ENCODE results near the gene ASGR2. TPM values are rescaled to one million over a fixed set of nuclear protein-coding genes. Genes with fewer than 3 reads are reported as not detected.
A peak's percentile ranks its signal among the peaks of the same experiment; 100 is the strongest.

The ASGR2 gene
- total RNA-seq, 3 donors from 2014 or later = 0.96 TPM; not detected in 2

DNA sequence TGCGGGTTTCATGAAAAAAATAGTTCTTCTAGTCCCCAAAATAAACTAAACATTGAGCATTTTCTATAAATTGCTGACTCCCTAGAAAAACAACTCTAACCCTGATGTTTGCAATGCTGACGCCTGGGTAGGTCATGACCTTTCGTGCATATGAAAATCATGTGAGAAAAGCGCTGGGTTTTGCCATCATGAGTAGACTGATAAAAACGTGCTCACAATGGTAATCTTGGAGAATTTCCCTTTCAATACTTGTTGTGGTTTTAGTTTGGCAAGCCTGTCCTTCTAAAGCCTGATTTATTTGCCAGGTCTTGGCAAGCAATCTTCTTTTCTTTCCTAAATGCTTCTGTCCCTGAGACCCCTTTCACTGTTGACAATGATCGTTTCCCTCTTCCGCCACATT, 30.5 kb downstream of the ASGR2 start:
- Histone ChIP-seq H3K36me3 (ENCODE audit: low read depth) (no peaks in the 10 kb centered on the region), H3K9me3 (no peaks in the 10 kb centered on the region), H3K4me3 (no peak overlapping the region), H3K4me1 (ENCODE audit: low read depth) (no peaks in the 10 kb centered on the region)
- no peak for ATAC-seq
- TF ChIP-seq, protein P1, sequence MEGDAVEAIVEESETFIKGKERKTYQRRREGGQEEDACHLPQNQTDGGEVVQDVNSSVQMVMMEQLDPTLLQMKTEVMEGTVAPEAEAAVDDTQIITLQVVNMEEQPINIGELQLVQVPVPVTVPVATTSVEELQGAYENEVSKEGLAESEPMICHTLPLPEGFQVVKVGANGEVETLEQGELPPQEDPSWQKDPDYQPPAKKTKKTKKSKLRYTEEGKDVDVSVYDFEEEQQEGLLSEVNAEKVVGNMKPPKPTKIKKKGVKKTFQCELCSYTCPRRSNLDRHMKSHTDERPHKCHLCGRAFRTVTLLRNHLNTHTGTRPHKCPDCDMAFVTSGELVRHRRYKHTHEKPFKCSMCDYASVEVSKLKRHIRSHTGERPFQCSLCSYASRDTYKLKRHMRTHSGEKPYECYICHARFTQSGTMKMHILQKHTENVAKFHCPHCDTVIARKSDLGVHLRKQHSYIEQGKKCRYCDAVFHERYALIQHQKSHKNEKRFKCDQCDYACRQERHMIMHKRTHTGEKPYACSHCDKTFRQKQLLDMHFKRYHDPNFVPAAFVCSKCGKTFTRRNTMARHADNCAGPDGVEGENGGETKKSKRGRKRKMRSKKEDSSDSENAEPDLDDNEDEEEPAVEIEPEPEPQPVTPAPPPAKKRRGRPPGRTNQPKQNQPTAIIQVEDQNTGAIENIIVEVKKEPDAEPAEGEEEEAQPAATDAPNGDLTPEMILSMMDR (IDR thresholded peaks at IDR 0.05) = no peak
- intact Hi-C loops (cut with DNase I, micrococcal nuclease) = no loop called here
- no peak for DNase-seq

DNA sequence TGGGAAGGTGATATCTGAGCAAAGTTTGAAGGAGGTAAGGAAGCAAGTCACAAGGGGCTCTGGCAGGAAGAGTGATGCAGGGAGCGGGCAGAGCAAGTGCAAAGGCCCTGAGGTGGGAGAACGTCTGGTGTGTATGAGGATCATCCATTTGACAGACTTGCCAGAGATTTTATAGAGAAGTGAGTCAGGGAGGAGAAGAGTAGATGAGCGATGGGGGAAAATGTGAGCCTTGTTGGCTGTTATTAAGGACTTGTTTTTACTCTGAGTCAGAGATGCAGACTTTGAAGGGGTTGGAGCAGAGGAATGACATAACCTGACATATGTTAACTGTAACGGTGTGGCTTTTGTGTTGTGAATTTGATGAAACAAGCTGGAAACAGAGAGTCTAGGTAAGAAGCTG, 31.0 kb downstream of the ASGR2 start:
- Histone ChIP-seq H3K9me3 (no peaks in the 10 kb centered on the region), H3K4me1 (ENCODE audit: low read depth) (no peaks in the 10 kb centered on the region), H3K36me3 (ENCODE audit: low read depth) (no peaks in the 10 kb centered on the region), H3K4me3 (no peak overlapping the region)
- TF ChIP-seq, protein P1 (IDR thresholded peaks at IDR 0.05) = no peak
- DNase-seq (no peak), ATAC-seq (no peak)
- intact Hi-C loops (cut with DNase I, micrococcal nuclease) = no loop called here

DNA sequence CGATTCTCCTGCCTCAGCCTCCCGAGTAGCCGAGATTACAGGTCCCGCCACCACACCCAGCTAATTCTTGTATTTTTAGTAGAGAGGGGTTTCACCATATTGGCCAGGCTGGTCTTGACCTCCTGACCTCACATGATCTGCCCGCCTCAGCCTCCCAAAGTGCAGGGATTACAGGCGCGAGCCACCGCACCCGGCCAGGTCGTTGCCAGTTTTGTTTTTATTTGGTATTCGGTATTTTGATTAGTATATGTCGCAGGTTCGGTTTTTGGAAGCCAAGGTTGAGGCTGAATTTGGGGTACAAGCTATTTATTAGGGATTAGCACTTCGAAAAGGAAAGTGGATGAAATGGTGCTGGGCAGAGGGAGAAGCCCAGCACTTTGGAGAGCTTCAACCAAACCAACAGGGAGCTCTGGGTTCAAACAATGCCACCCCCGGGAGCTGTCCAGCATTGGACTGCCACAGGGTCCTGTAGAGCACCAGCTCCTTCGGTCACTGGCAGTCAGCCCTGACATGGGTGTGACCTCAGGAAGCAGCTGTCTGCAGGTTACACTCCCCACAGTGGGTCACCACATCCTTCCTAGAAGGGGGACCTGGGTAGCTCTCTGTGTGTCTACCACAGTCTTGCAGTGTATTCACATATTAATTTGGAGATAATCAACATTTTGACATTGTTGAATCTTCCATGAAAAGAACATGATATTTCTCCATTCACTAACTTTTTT, 33.1 kb downstream of the ASGR2 start:
- Histone ChIP-seq H3K4me1 (ENCODE audit: low read depth) (no peaks in the 10 kb centered on the region), H3K36me3 (ENCODE audit: low read depth) (no peaks in the 10 kb centered on the region), H3K9me3 (no peaks in the 10 kb centered on the region), H3K4me3 (no peak overlapping the region)
- TF ChIP-seq, protein P1 (IDR thresholded peaks at IDR 0.05) = no peak
- intact Hi-C loops (cut with DNase I, micrococcal nuclease) = no loop called here
- DNase-seq = peak in 1 of 3 donors; percentile 8
- ATAC-seq = peak; percentile 31

DNA sequence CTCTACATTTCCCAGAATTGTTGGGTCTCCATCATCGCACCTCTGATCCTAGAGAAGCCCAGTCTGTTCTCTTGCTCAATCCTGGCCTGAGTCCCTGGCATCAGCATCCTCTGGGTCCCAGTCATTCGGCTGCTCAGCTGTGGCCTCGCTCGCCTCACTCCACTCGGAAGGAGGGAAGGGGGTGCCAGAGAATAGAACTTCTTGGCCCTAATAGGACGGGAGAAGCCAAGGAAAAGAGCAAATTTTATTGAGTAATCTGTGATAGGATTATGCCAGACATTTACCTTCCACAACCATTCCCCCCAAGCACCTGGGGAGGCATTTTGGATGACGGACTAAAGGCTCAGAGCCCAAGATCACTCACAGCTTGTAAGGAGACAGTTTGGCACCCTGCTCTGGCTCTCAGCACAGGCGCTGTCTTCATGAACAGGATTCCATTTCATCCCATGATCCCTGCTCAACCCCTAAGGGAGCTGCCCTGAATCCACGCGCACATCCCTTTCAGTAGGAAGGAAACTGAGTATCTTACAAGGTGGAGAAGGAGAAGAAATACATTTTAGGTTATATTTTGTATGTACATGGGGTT, 34.1 kb downstream of the ASGR2 start:
- TF ChIP-seq, protein P1 (IDR thresholded peaks at IDR 0.05) = no peak
- no peak overlapping the region for H3K4me3 ChIP-seq
- H3K9me3 ChIP-seq = no peaks in the 10 kb centered on the region
- DNase-seq (no peak), ATAC-seq (no peak)
- no peaks in the 10 kb centered on the region for H3K36me3 ChIP-seq (ENCODE audit: low read depth)
- intact Hi-C loops (cut with DNase I, micrococcal nuclease) = no loop called here
- H3K4me1 ChIP-seq (ENCODE audit: low read depth) = no peaks in the 10 kb centered on the region

DNA sequence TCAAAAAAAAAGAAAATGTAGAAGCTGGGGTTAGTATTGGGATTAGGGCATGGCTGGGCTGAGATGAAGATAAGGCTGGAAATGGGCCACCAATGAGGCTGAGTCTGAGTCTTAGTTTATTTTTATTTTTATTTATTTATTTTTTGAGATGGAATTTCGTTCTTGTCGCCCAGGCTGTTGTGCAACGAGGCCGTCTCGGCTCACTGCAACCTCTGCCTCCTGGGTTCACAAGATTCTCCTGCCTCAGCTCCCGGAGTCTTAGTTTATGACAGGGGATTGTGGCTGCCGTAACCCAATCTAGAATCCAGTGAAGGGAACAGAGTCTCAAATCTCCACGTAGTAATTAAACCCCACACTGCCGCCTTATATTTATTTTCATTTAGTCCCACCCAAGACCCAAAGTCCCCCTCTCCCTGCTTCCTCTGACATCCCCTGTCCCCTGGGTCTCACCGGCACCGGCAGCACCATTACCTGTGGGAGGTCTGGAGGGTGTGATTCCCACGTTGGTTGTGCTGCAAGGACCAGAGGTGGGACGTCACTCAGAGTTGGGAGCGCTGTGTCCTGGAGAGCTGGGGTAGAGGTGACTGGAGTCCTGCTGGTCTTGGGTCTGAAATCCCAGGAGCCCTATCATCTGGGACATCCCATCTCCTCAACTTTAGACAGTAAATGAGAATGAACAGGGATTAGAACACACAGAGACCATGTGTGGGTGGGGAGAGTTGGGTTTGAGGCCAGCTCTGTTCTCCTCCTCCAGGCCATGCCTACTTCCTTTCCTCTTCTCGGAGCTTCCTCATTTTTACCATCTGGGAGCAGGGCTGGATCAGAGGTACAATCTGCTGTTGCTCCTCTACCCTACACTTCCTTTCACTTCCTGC, 34.8 kb downstream of the ASGR2 start, which contains the start of gene CLEC10A:
Gene CLEC10A, minus strand, starts transcription at position 671 of the 875 bp plus-strand sequence. CDS start 1,439 bp downstream, outside the sequence.
- DNase-seq (peak in 1 of 3 donors; percentile 8), ATAC-seq (peak; percentile 32)
- TF ChIP-seq, protein P1 (IDR thresholded peaks at IDR 0.05) = no peak
- no peaks in the 10 kb centered on the region for H3K9me3 ChIP-seq
- intact Hi-C loops (cut with DNase I, micrococcal nuclease) = no loop called here
- no peak within 1 kb of the TSS for H3K4me3 ChIP-seq
- H3K4me1 ChIP-seq (ENCODE audit: low read depth) = no peaks in the 10 kb centered on the region
- H3K36me3 ChIP-seq (ENCODE audit: low read depth) = no peaks in the 10 kb centered on the region

Measured in mucosa of descending colon (tissue), 3 donors.